Hippocampal formation (tissue), 2 donors: ENCODE results near the gene C1orf50.
A peak's percentile ranks its signal among the peaks of the same experiment; 100 is the strongest.
"Not testable (repeated sequence)": the region's sequence is repeated elsewhere in the genome, so short reads cannot be mapped to it uniquely, and the experiment has no call there.

Experiments
- DNase-seq, 2 donors: peaks; one replicate each; lab custom pipeline; 2025; lab: John Stamatoyannopoulos, UW

The C1orf50 gene

DNA sequence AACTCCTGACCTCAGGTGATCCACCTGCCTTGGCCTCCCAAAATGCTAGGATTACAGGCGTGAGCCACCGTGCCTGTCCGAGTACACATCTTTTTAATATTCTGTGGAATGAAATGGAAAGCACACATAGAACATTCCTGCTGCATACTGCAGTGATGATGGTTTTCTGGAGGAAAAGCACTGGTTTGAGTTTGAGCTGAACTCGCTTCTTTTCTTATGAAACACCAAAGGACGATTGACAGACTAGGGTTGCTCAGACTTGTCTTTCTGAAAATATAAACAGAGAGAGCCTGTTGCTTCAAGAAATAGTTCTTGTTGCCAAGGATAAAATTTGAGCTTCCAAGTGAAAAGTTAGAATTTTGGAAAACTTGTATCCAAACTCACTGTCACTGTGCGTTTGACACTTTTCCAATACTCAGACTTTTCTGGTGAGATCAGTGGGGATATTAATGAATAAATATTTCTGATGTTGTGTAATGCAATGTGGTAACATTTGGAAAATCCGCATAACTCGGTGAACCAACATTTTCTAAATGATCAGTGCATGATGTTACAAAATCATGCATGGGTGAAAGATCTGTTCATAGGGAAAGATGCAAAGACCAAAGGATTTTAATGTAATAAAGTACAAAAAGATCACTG is 34.9 kb downstream of the C1orf50 start:
- DNase-seq: no peak

DNA sequence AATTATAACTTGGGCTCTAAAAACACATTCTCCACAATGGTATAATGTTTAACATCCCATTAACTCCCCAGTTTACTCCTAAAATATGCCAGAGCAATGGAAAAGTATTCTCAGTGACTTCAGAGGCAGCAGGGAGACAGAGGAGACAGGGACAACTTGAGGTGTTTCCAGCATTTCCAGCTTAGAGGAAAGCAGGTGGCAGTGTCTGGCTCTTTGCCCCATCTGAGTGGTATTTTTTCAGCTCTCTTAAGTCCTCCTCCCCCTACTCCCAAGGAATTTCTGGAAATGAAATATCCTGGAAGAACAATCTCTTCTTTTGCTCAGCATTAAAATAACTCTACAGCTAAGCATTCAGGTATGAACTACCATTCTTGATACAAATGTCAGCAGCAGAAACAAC is 39.1 kb downstream of the C1orf50 start:
- no peak for DNase-seq

DNA sequence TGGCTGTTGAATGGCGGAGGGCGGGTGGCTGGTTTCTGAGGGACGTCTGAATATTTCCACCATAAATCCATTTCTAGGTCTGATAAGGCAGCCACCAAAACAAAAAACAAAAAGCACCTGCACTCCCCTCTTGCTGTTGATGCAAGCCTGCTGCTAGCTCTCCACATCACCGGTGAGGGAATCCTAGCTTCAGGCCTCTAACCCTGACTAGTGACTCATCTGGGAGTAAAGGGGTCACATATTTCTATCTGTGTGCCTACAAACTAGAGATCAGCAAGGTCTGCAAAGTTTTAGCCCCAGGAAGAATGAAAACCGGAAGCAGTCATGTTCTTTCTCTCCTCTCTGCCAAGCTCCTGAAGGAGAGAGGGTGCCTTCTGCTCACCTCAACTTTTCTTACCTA is 39.5 kb downstream of the C1orf50 start:
- DNase-seq: no peak

GRCh38 chr1:42807056-42807668 is 40.1 kb downstream of the C1orf50 start:
- no peak for DNase-seq

- DNase-seq: not testable (repeated sequence)
Observed at GRCh38 chr1:42814815-42815214, 47.8 kb downstream of the C1orf50 start.

- no peak for DNase-seq
Observed at GRCh38 chr1:42815941-42816584, 49.0 kb downstream of the C1orf50 start.

GRCh38 chr1:42816585-42817439 is 49.8 kb downstream of the C1orf50 start, which contains the start of the genes ERMAP and SVBP:
Gene ERMAP (plus strand): TSS chr1:42817122. CDS start chr1:42830449, 13,327 bp downstream.
Gene SVBP (minus strand): TSS chr1:42817397. CDS start chr1:42816544, 853 bp downstream.
- DNase-seq: peak; percentile 91 to 93

DNA sequence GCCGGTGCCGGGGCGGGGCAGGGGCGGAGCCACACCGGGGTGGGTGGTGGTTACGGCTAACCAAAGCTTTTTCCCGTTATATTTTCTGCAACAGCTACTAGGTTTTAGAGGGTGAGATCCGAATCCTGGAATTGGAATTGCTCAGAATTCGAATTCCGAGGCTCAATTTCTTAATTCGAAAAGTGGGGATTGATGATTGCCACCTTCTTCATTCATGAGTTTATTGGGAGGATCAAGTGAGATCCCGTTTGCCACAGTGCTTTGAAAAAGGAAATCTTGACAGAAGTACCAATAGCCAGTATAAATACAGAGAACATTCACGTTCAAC is 50.4 kb downstream of the C1orf50 start:
- no peak for DNase-seq

- DNase-seq: no peak
Observed at GRCh38 chr1:42817976-42818375, 50.9 kb downstream of the C1orf50 start.

GRCh38 chr1:42820813-42821212 is 53.8 kb downstream of the C1orf50 start:
- no peak for DNase-seq

- no peak for DNase-seq
Observed at GRCh38 chr1:42821690-42822089, 54.6 kb downstream of the C1orf50 start.

GRCh38 chr1:42822800-42823392 is 55.8 kb downstream of the C1orf50 start:
- DNase-seq: no peak

- no peak for DNase-seq
Observed at GRCh38 chr1:42824481-42825035, 57.5 kb downstream of the C1orf50 start.

GRCh38 chr1:42825036-42825851 is 58.2 kb downstream of the C1orf50 start:
- DNase-seq: no peak
